HepG2 (cell line): ENCODE results near the gene VPS18. TPM values are rescaled to one million over a fixed set of nuclear protein-coding genes. Genes with fewer than 3 reads are reported as not detected.
A peak's percentile ranks its signal among the peaks of the same experiment; 100 is the strongest.

Source experiments
- ATAC-seq: fragments of 200-7000 bp; cut with Tn5 transposase; 3 replicates; pipeline ENCODE4 v1.9.1; 2020; ENCODE audit warnings: mild to moderate bottlenecking, moderate library complexity
- BruUV-seq: library from RNA; stranded (reverse); fragments of 400-500 nt; replicated peaks from 2 replicates; lab custom pipeline; 2021; lab: Mats Ljungman, UMichigan
- CTCF ChIA-PET: fragments of 300-600 bp; formaldehyde crosslinking; extraction: SDS; loops from one replicate; lab custom pipeline; 2021; ENCODE audit warnings: low total read pairs, inconsistent platforms, low intra/inter-chr PET ratio; lab: Yijun Ruan, JAX
- POLR2A ChIA-PET: fragments of 350-600 bp; sonication (Branson Sonifier 250); formaldehyde crosslinking; loops from one replicate; lab custom pipeline; 2020; ENCODE audit warnings: antibody characterized with exemption, inconsistent platforms; lab: Yijun Ruan, JAX
- DNase-seq: peaks from one replicate; pipeline ENCODE4 v3.0.0-alpha.2; 2015; ENCODE audit warnings: low spot score
- FAIRE-seq: peaks from 3 replicates; lab custom pipeline; 2011; peaks lifted over from hg19 to GRCh38; lab: Jason Lieb, UNC
- H2AFZ ChIP-seq: one replicate; pipeline ENCODE4 v1.6.1; 2011; ENCODE audit warnings: low read length, inconsistent platforms
- H3K27ac ChIP-seq: fragments of 300-600 bp; 3 replicates; pipeline ENCODE4 v1.8.0; 2011; ENCODE audit warnings: mixed run types, mild to moderate bottlenecking, mixed read lengths, low read length, inconsistent platforms; ENCODE audit not compliant: insufficient read depth; ENCODE audit errors: extremely low read length
- H3K27me3 ChIP-seq, 2 experiments: fragments of 200-600 bp in 1 of 2; 2 replicates in 1 of 2; 3 replicates in 1 of 2; pipeline versions ENCODE4 v1.6.0 to v1.8.0; 2011; ENCODE audit warnings: low read length in 2 of 2, mild to moderate bottlenecking in 2 of 2, moderate library complexity in 2 of 2, inconsistent platforms in 1 of 2; ENCODE audit not compliant: insufficient read depth in 2 of 2, control insufficient read depth in 1 of 2
- H3K36me3 ChIP-seq, 2 experiments: fragments of 200-600 bp in 1 of 2; replicated peaks in 1 of 2; 2 replicates in 1 of 2; 3 replicates in 1 of 2; pipeline versions ENCODE4 v1.5.1 to v1.8.0; 2011; ENCODE audit warnings: low read length in 2 of 2, inconsistent platforms in 1 of 2; ENCODE audit not compliant: insufficient read depth in 2 of 2, control insufficient read depth in 1 of 2
- H3K4me1 ChIP-seq: 2 replicates; pipeline ENCODE4 v1.5.1; 2012; ENCODE audit warnings: low read length, inconsistent platforms; ENCODE audit not compliant: insufficient read depth
- H3K4me2 ChIP-seq: 2 replicates; pipeline ENCODE4 v1.6.0; 2011; ENCODE audit warnings: low read depth, low read length, inconsistent platforms
- H3K4me3 ChIP-seq, 3 experiments: fragments of 200-600 bp in 1 of 3; sonication (generic), shearing (Covaris generic) in 1 of 3; replicated peaks in 1 of 3; 2 replicates each; pipeline ENCODE4 v1.5.1; 2011 to 2016; ENCODE audit warnings: low read length in 3 of 3, inconsistent platforms in 2 of 3, low read depth in 2 of 3, mild to moderate bottlenecking in 2 of 3, control low read depth in 1 of 3, mixed read lengths in 1 of 3; ENCODE audit not compliant: insufficient read depth in 1 of 3
- H3K79me2 ChIP-seq: one replicate; pipeline ENCODE4 v1.6.1; 2011; ENCODE audit warnings: low read length, inconsistent platforms; ENCODE audit not compliant: insufficient read depth
- H3K9ac ChIP-seq: 2 replicates; pipeline ENCODE4 v1.6.0; 2011; ENCODE audit warnings: mild to moderate bottlenecking, low read depth, low read length, inconsistent platforms; ENCODE audit not compliant: insufficient read depth
- H3K9me3 ChIP-seq: 2 replicates; pipeline ENCODE4 v1.5.1; 2012; ENCODE audit warnings: mild to moderate bottlenecking, low read length
- H4K20me1 ChIP-seq: 2 replicates; pipeline ENCODE4 v1.6.0; 2011; ENCODE audit warnings: inconsistent platforms, mild to moderate bottlenecking, low read length, moderate library complexity; ENCODE audit not compliant: insufficient read depth
- GZF1 ChIP-seq: sonication (generic); formaldehyde crosslinking; IDR thresholded peaks from 2 replicates; pipeline ENCODE4 v1.5.1; 2020; ENCODE audit warnings: mild to moderate bottlenecking, missing genetic modification reagents
- HNRNPK ChIP-seq: fragments of 200-400 bp; formaldehyde crosslinking; IDR thresholded peaks from 2 replicates; pipeline ENCODE4 v1.6.1; 2018; ENCODE audit warnings: low read length, low read depth, moderate library complexity, mild to moderate bottlenecking; ENCODE audit not compliant: poor library complexity, severe bottlenecking
- KAT7 ChIP-seq: IDR thresholded peaks from 2 replicates; pipeline ENCODE4 v1.6.1; 2018; ENCODE audit warnings: borderline replicate concordance, missing compliant biosample characterization
- KLF11 ChIP-seq: IDR thresholded peaks from 2 replicates; pipeline ENCODE4 v1.6.1; 2016; ENCODE audit warnings: missing compliant biosample characterization
- MEIS1 ChIP-seq: sonication (generic); formaldehyde crosslinking; IDR thresholded peaks from 2 replicates; pipeline ENCODE4 v1.9.0; 2021; ENCODE audit warnings: mild to moderate bottlenecking, missing genetic modification reagents, moderate library complexity, borderline replicate concordance
- MTF2 ChIP-seq: sonication (generic); formaldehyde crosslinking; IDR thresholded peaks from 2 replicates; pipeline ENCODE4 v1.5.0; 2020; ENCODE audit warnings: missing genetic modification reagents, borderline replicate concordance
- MXI1 ChIP-seq: IDR thresholded peaks from 3 replicates; pipeline ENCODE4 v1.6.1; 2012; ENCODE audit warnings: low read depth, low read length, inconsistent platforms, borderline replicate concordance
- NFKBIZ ChIP-seq: IDR thresholded peaks from 2 replicates; pipeline ENCODE4 v1.6.1; 2018; ENCODE audit warnings: missing genetic modification reagents, missing compliant biosample characterization
- SALL1 ChIP-seq: sonication (generic); formaldehyde crosslinking; IDR thresholded peaks from 2 replicates; pipeline ENCODE4 v1.8.0; 2022; ENCODE audit warnings: mild to moderate bottlenecking, missing genetic modification reagents
- ZNF121 ChIP-seq: sonication (generic); formaldehyde crosslinking; IDR thresholded peaks from 2 replicates; pipeline ENCODE4 v1.5.0; 2020; ENCODE audit warnings: mild to moderate bottlenecking, missing genetic modification reagents
- ZNF546 ChIP-seq: sonication (generic); formaldehyde crosslinking; conservative IDR thresholded peaks from 2 replicates; pipeline ENCODE4 v1.8.1; 2023; ENCODE audit warnings: mild to moderate bottlenecking, missing genetic modification reagents
- WGBS: methylation state at CpG from one replicate; pipeline ENCODE4 v1.1.6; 2017; ENCODE audit warnings: low lambda C conversion rate; 5-methylcytosine and 5-hydroxymethylcytosine counted together
- in situ Hi-C: cut with HindIII; loops from 2 replicates; pipeline ENCODE4 v1.10.0; 2017; ENCODE audit warnings: low pct_unique_long_range_greater_than_20kb; ENCODE audit not compliant: extremely low pct_ligation_motif_present
- intact Hi-C: fragments of 100-400 bp; cut with micrococcal nuclease; formaldehyde crosslinking; loops from one replicate; pipeline ENCODE4 v1.10.0; 2022; ENCODE audit not compliant: unreplicated experiment
- polyA plus RNA-seq, 8 experiments: library from polyadenylated mRNA; depleted of rRNA in 3 of 8; stranded (reverse) in 7 of 8; unstranded in 1 of 8; fragments of >200 nt; fragmentation: Illumina TruSeq in 4 of 8; extraction: Trizol in 4 of 8; gene quantifications; 2 replicates each; pipeline versions ENCODE4 v1.2.1 to v1.2.3, GENCODE V29; 2011 to 2016; ENCODE audit warnings: low read depth in 4 of 8, missing spikeins in 1 of 8, mixed read lengths in 1 of 8; ENCODE audit not compliant: insufficient read depth in 1 of 8
- total RNA-seq, 5 experiments: library from RNA; depleted of rRNA; stranded (reverse); fragments of >200 nt; fragmentation: Illumina TruSeq; extraction: Trizol; gene quantifications; 2 replicates each; pipeline ENCODE4 v1.2.3, GENCODE V29; 2016; ENCODE audit warnings: low read depth in 1 of 5
- TF ChIP-seq, protein P1 (sequence below), 2 experiments: sonication (generic) in 1 of 2; formaldehyde crosslinking in 1 of 2; IDR thresholded peaks; 2 replicates each; pipeline versions ENCODE4 v1.5.1 to v1.6.1; 2011 to 2020; ENCODE audit warnings: borderline replicate concordance in 1 of 2, low read depth in 1 of 2, low read length in 1 of 2, mild to moderate bottlenecking in 1 of 2, missing genetic modification reagents in 1 of 2, moderate library complexity in 1 of 2
- TF ChIP-seq, protein P2 (sequence below): sonication (generic); formaldehyde crosslinking; IDR thresholded peaks from 2 replicates; pipeline ENCODE4 v1.8.0; 2023; ENCODE audit warnings: mild to moderate bottlenecking, missing genetic modification reagents
- TF ChIP-seq, protein P3 (sequence below): sonication (generic); formaldehyde crosslinking; IDR thresholded peaks from 2 replicates; pipeline ENCODE4 v1.4.0; 2020; ENCODE audit warnings: missing genetic modification reagents

The VPS18 gene
- total and polyA plus RNA-seq, 2 of the 13 experiments (the other 11 are each of a cell fraction or from before 2014, with no cell fraction given), result 5.8 to 17.0 TPM

DNA sequence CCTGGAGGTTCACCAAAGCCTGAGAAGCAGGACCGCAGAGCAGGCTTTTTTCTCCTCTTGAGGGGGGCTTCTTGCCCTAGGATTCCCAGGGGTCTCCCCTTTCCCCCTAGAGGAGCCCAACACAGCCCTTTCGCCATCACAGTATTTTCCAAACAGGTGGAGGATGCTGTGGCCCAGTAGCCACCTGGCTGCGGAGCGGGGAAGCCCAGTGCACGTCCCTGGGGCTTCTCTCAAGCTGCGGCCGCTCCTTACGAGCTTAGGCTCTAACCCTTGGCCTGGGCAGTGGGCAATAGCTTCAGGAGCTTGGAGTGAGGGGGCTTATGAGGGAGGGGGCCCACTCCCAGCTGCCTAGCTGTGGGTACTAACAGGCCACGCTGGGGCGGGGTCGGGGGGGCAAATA lies 23.3 kb downstream of the VPS18 start:
- DNase-seq (no peak), ATAC-seq (no peak), FAIRE-seq (no peak)
- H4K20me1 ChIP-seq, result no peaks in the 10 kb centered on the region
- H3K36me3 ChIP-seq, result no peaks in the 10 kb centered on the region
- H3K79me2 ChIP-seq, result no peaks in the 10 kb centered on the region
- H3K4me3 ChIP-seq, result no peak overlapping the region
- TF ChIP-seq MTF2 (CRISPR knock-in tag) (no peak), ZNF546 (CRISPR knock-in tag) (no peak), GZF1 (CRISPR knock-in tag) (no peak), KLF11 (CRISPR knock-in tag) (no peak), NFKBIZ (CRISPR knock-in tag) (no peak), MXI1 (no peak), HNRNPK (no peak), MEIS1 (CRISPR knock-in tag) (no peak), KAT7 (CRISPR knock-in tag) (no peak), ZNF121 (CRISPR knock-in tag) (no peak), SALL1 (CRISPR knock-in tag) (no peak)
- TF ChIP-seq, protein P1, sequence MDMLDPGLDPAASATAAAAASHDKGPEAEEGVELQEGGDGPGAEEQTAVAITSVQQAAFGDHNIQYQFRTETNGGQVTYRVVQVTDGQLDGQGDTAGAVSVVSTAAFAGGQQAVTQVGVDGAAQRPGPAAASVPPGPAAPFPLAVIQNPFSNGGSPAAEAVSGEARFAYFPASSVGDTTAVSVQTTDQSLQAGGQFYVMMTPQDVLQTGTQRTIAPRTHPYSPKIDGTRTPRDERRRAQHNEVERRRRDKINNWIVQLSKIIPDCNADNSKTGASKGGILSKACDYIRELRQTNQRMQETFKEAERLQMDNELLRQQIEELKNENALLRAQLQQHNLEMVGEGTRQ (IDR thresholded peaks at IDR 0.05; ENCODE audit: low read depth, low read length), result no peak
- TF ChIP-seq, protein P1 (CRISPR knock-in tag; IDR thresholded peaks at IDR 0.05; ENCODE audit: borderline replicate concordance), result no peak
- TF ChIP-seq, protein P2, sequence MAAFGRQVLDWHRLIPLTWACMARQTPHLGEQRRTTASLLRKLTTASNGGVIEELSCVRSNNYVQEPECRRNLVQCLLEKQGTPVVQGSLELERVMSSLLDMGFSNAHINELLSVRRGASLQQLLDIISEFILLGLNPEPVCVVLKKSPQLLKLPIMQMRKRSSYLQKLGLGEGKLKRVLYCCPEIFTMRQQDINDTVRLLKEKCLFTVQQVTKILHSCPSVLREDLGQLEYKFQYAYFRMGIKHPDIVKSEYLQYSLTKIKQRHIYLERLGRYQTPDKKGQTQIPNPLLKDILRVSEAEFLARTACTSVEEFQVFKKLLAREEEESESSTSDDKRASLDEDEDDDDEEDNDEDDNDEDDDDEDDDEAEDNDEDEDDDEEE (CRISPR knock-in tag), result no peak
- TF ChIP-seq, protein P3, sequence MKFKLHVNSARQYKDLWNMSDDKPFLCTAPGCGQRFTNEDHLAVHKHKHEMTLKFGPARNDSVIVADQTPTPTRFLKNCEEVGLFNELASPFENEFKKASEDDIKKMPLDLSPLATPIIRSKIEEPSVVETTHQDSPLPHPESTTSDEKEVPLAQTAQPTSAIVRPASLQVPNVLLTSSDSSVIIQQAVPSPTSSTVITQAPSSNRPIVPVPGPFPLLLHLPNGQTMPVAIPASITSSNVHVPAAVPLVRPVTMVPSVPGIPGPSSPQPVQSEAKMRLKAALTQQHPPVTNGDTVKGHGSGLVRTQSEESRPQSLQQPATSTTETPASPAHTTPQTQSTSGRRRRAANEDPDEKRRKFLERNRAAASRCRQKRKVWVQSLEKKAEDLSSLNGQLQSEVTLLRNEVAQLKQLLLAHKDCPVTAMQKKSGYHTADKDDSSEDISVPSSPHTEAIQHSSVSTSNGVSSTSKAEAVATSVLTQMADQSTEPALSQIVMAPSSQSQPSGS (CRISPR knock-in tag), result no peak
- peaks cover 74% of the 10 kb centered on the region for H3K4me1 ChIP-seq
- POLR2A ChIA-PET, result interaction anchor here (0.7 kb wide), 1 partner anchor 10 kb away, joined by 4 read pairs; no protein-coding TSS in a partner anchor
- H3K4me2 ChIP-seq, result peak overlapping the region; percentile 92; the same call in 1 of the 2 replicates
- in situ Hi-C loops, result no loop called here
- CTCF ChIA-PET, result interaction anchor here (1.0 kb wide), 1 partner anchor 11 kb away, joined by 3 read pairs; no protein-coding TSS in a partner anchor
- H3K9me3 ChIP-seq, result no peaks in the 10 kb centered on the region
- no TSS peak for BruUV-seq
- no peak overlapping the region for H3K27ac ChIP-seq
- H3K9ac ChIP-seq, result no peak overlapping the region
- peaks cover 0 to 29% of the 10 kb centered on the region in 2 experiments; a peak in 3 of 5 replicates for H3K27me3 ChIP-seq
- H2AFZ ChIP-seq, result no peak overlapping the region
- 47% methylated on average over 9 of the region's 11 CpGs for WGBS
- intact Hi-C loops, result no loop called here
